MCF 10A (cell line): ENCODE measurements around the gene PCDHGA11. TPM values are rescaled to one million over a fixed set of nuclear protein-coding genes. Genes with fewer than 3 reads are reported as not detected.
A peak's percentile ranks its signal among the peaks of the same experiment; 100 is the strongest.
"Not testable (repeated sequence)": the region's sequence is repeated elsewhere in the genome, so short reads cannot be mapped to it uniquely, and the experiment has no call there.

Experiments used
- BruUV-seq: library from RNA; stranded (reverse); fragments of 400-500 nt; replicated peaks from 2 replicates; lab custom pipeline; 2021; lab: Mats Ljungman, UMichigan
- CTCF ChIA-PET: fragments of 300-600 bp; sonication (Branson Sonifier 250); formaldehyde crosslinking; extraction: SDS; loops from one replicate; lab custom pipeline; 2021; ENCODE audit warnings: antibody characterized with exemption, inconsistent platforms; lab: Yijun Ruan, JAX
- POLR2A ChIA-PET: fragments of 300-600, 350-650 bp; sonication (Branson Sonifier 250); formaldehyde crosslinking; extraction: SDS; loops from one replicate; lab custom pipeline; 2020; ENCODE audit warnings: antibody characterized with exemption, inconsistent platforms; lab: Yijun Ruan, JAX
- DNase-seq: peaks from one replicate; pipeline ENCODE4 v3.0.0-alpha.2; 2018; ENCODE audit not compliant: unreplicated experiment
- H3K27ac Mint-ChIP-seq: one replicate; pipeline ENCODE4 v1.8.0; 2022; ENCODE audit warnings: mild to moderate bottlenecking, low read depth, mixed read lengths; ENCODE audit not compliant: unreplicated experiment
- H3K27me3 Mint-ChIP-seq: one replicate; pipeline ENCODE4 v1.8.0; 2022; ENCODE audit warnings: mixed read lengths; ENCODE audit not compliant: insufficient read depth, unreplicated experiment
- H3K36me3 Mint-ChIP-seq: one replicate; pipeline ENCODE4 v1.8.0; 2022; ENCODE audit warnings: mild to moderate bottlenecking, moderate library complexity, mixed read lengths; ENCODE audit not compliant: insufficient read depth, unreplicated experiment
- H3K4me1 Mint-ChIP-seq: one replicate; pipeline ENCODE4 v1.8.0; 2022; ENCODE audit warnings: mixed read lengths; ENCODE audit not compliant: insufficient read depth, unreplicated experiment
- H3K4me3 Mint-ChIP-seq: one replicate; pipeline ENCODE4 v1.8.0; 2022; ENCODE audit warnings: mild to moderate bottlenecking, moderate library complexity, mixed read lengths; ENCODE audit not compliant: unreplicated experiment
- H3K9me3 Mint-ChIP-seq: one replicate; pipeline ENCODE4 v1.8.0; 2022; ENCODE audit warnings: mixed read lengths; ENCODE audit not compliant: unreplicated experiment
- intact Hi-C: fragments of 100-400 bp; cut with micrococcal nuclease; formaldehyde crosslinking; loops from 2 replicates; pipeline ENCODE4 v1.14.1; 2022
- total RNA-seq: library from RNA; stranded (reverse); gene quantifications from 2 replicates; pipeline ENCODE4 v1.2.3, GENCODE V29; 2022
- TF ChIP-seq, protein P1 (sequence below): fragments of 200-600 bp; IDR thresholded peaks from one replicate; pipeline ENCODE4 v1.8.0; 2022; ENCODE audit warnings: antibody characterized with exemption, mild to moderate bottlenecking; ENCODE audit not compliant: unreplicated experiment

The PCDHGA11 gene
- total RNA-seq, 1 experiment from 2014 or later: 0.30 TPM

- intact Hi-C loops: no loop called here
- no peaks in the 10 kb centered on the region for H3K27me3 Mint-ChIP-seq
- H3K4me1 Mint-ChIP-seq: no peaks in the 10 kb centered on the region
- ChIA-PET CTCF (interaction anchor here (0.8 to 2.0 kb wide), 5 partner anchors 135 to 198 kb away, joined by 3 to 6 read pairs (median 3); no protein-coding TSS in a partner anchor), POLR2A (no interaction called here)
- H3K27ac Mint-ChIP-seq: no peak overlapping the region
- TF ChIP-seq, protein P1, sequence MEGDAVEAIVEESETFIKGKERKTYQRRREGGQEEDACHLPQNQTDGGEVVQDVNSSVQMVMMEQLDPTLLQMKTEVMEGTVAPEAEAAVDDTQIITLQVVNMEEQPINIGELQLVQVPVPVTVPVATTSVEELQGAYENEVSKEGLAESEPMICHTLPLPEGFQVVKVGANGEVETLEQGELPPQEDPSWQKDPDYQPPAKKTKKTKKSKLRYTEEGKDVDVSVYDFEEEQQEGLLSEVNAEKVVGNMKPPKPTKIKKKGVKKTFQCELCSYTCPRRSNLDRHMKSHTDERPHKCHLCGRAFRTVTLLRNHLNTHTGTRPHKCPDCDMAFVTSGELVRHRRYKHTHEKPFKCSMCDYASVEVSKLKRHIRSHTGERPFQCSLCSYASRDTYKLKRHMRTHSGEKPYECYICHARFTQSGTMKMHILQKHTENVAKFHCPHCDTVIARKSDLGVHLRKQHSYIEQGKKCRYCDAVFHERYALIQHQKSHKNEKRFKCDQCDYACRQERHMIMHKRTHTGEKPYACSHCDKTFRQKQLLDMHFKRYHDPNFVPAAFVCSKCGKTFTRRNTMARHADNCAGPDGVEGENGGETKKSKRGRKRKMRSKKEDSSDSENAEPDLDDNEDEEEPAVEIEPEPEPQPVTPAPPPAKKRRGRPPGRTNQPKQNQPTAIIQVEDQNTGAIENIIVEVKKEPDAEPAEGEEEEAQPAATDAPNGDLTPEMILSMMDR: no peak
- BruUV-seq: no TSS peak
- no peaks in the 10 kb centered on the region for H3K36me3 Mint-ChIP-seq
- H3K4me3 Mint-ChIP-seq: no peak overlapping the region
- H3K9me3 Mint-ChIP-seq: peaks cover 21% of the 10 kb centered on the region
- DNase-seq: no peak
Observed at GRCh38 chr5:141374627-141375026, 46.2 kb upstream of the PCDHGA11 start.

- intact Hi-C loops, H3K36me3 Mint-ChIP-seq, DNase-seq, H3K4me3 Mint-ChIP-seq, BruUV-seq, POLR2A ChIA-PET, H3K4me1 Mint-ChIP-seq, H3K27ac Mint-ChIP-seq, H3K27me3 Mint-ChIP-seq: not testable (repeated sequence)
- H3K9me3 Mint-ChIP-seq: peaks cover 18% of the 10 kb centered on the region
- CTCF ChIA-PET: interaction anchor here (0.6 to 2.0 kb wide), 4 partner anchors 134 to 192 kb away, joined by 3 to 6 read pairs (median 4); no protein-coding TSS in a partner anchor
Observed at GRCh38 chr5:141375444-141376155, 45.3 kb upstream of the PCDHGA11 start.

- H3K27ac Mint-ChIP-seq: no peak within 1 kb of the TSS
- peaks cover 4% of the 10 kb centered on the region for H3K36me3 Mint-ChIP-seq
- no peaks in the 10 kb centered on the region for H3K9me3 Mint-ChIP-seq
- POLR2A ChIA-PET: interaction anchor here (1.0 to 1.2 kb wide), 3 partner anchors 62 to 178 kb away, joined by 3 to 4 read pairs (median 4); partner anchors contain the start of gene TAF7
- no peaks in the 10 kb centered on the region for H3K27me3 Mint-ChIP-seq
- CTCF ChIA-PET: interaction anchor here (0.6 to 1.9 kb wide), 22 partner anchors 9 to 234 kb away, joined by 3 to 12 read pairs (median 4); partner anchors contain the start of genes PCDHB11, PCDHGA8, PCDHGC3 and TAF7
- DNase-seq: no peak
- H3K4me1 Mint-ChIP-seq: no peaks in the 10 kb centered on the region
- TF ChIP-seq, protein P1: peak; percentile 18
- TSS peak; percentile 39 for BruUV-seq
- H3K4me3 Mint-ChIP-seq: peak within 1 kb of the TSS; percentile 64
- intact Hi-C loops: no loop called here
Observed at GRCh38 chr5:141382469-141383294, 38.2 kb upstream of the PCDHGA11 start, which contains the start of gene PCDHGA7. Gene PCDHGA7 (plus strand): TSS chr5:141382742. CDS start chr5:141382900, 158 bp downstream.

DNA sequence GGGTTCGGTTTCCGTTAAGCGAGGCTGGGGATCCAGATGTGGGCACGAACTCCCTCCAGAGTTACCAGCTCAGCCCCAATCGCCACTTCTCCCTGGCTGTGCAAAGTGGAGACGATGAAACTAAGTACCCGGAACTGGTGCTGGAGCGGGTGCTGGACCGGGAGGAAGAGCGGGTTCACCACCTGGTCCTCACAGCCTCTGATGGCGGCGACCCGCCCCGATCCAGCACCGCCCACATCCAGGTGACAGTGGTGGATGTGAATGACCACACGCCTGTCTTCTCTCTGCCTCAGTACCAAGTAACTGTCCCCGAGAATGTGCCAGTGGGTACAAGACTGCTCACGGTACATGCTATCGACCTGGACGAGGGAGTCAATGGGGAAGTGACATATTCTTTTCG lies 37.5 kb upstream of the PCDHGA11 start:
- H3K27ac Mint-ChIP-seq: no peak overlapping the region
- peaks cover 4% of the 10 kb centered on the region for H3K36me3 Mint-ChIP-seq
- H3K4me3 Mint-ChIP-seq: no peak overlapping the region
- peaks cover 2% of the 10 kb centered on the region for H3K9me3 Mint-ChIP-seq
- intact Hi-C loops: no loop called here
- TF ChIP-seq, protein P1: no peak
- no peaks in the 10 kb centered on the region for H3K4me1 Mint-ChIP-seq
- no TSS peak for BruUV-seq
- CTCF ChIA-PET: interaction anchor here (0.6 to 1.9 kb wide), 18 partner anchors 9 to 234 kb away, joined by 3 to 12 read pairs (median 4); partner anchors contain the start of genes PCDHB11, PCDHGA8, PCDHGC3 and TAF7
- H3K27me3 Mint-ChIP-seq: no peaks in the 10 kb centered on the region
- POLR2A ChIA-PET: interaction anchor here (1.1 to 1.2 kb wide), 2 partner anchors 141 to 178 kb away, joined by 3 to 4 read pairs; no protein-coding TSS in a partner anchor
- no peak for DNase-seq
